ENCODE measurements around the gene KCNN4.
"Not testable (repeated sequence)": the region's sequence is repeated elsewhere in the genome, so short reads cannot be mapped to it uniquely, and the experiment has no call there.

Gene KCNN4

GRCh38 chr19:43798546-43799409 is 18.0 kb upstream of the KCNN4 start:
- peak; percentile 81 for DNase-seq

GRCh38 chr19:43798026-43798545 is 17.3 kb upstream of the KCNN4 start:
- DNase-seq, result no peak

- DNase-seq, result no peak
Observed at GRCh38 chr19:43797556-43797955, 16.8 kb upstream of the KCNN4 start.

- no peak for DNase-seq
Observed at GRCh38 chr19:43797118-43797517, 16.3 kb upstream of the KCNN4 start.

GRCh38 chr19:43790587-43790986 is 9.8 kb upstream of the KCNN4 start:
- DNase-seq, result no peak

GRCh38 chr19:43789029-43789428 is 8.3 kb upstream of the KCNN4 start:
- DNase-seq, result no peak

GRCh38 chr19:43786665-43787064 is 5.9 kb upstream of the KCNN4 start:
- DNase-seq, result no peak

- peak; percentile 38 for DNase-seq
Observed at GRCh38 chr19:43784981-43785808, 4.4 kb upstream of the KCNN4 start.

- peak; percentile 62 for DNase-seq
Observed at GRCh38 chr19:43784241-43784980, 3.6 kb upstream of the KCNN4 start.

GRCh38 chr19:43783636-43784035 is 2.9 kb upstream of the KCNN4 start:
- DNase-seq, result no peak

- DNase-seq, result no peak
Observed at GRCh38 chr19:43782689-43783231, 2.0 kb upstream of the KCNN4 start.

- DNase-seq, result no peak
Observed at GRCh38 chr19:43782311-43782660, 1.5 kb upstream of the KCNN4 start.

- DNase-seq, result no peak
Observed at GRCh38 chr19:43781630-43782310, 997 bp upstream of the KCNN4 start.

GRCh38 chr19:43779820-43780219 is 953 bp downstream of the KCNN4 start:
- no peak for DNase-seq

GRCh38 chr19:43779147-43779819 is 1.5 kb downstream of the KCNN4 start:
- no peak for DNase-seq

GRCh38 chr19:43778651-43779050 is 2.1 kb downstream of the KCNN4 start:
- DNase-seq, result no peak

- no peak for DNase-seq
Observed at GRCh38 chr19:43777163-43777695, 3.5 kb downstream of the KCNN4 start.

GRCh38 chr19:43776286-43776685 is 4.5 kb downstream of the KCNN4 start:
- DNase-seq, result peak; percentile 60

GRCh38 chr19:43775299-43775890 is 5.4 kb downstream of the KCNN4 start:
- no peak for DNase-seq

GRCh38 chr19:43774940-43775258 is 5.9 kb downstream of the KCNN4 start:
- not testable (repeated sequence) for DNase-seq
